Measurements from ENCODE around the gene CLEC4D. TPM values are rescaled to one million over a fixed set of nuclear protein-coding genes. Genes with fewer than 3 reads are reported as not detected.

CLEC4D gene
- total RNA-seq, 1 donor: not detected

DNA sequence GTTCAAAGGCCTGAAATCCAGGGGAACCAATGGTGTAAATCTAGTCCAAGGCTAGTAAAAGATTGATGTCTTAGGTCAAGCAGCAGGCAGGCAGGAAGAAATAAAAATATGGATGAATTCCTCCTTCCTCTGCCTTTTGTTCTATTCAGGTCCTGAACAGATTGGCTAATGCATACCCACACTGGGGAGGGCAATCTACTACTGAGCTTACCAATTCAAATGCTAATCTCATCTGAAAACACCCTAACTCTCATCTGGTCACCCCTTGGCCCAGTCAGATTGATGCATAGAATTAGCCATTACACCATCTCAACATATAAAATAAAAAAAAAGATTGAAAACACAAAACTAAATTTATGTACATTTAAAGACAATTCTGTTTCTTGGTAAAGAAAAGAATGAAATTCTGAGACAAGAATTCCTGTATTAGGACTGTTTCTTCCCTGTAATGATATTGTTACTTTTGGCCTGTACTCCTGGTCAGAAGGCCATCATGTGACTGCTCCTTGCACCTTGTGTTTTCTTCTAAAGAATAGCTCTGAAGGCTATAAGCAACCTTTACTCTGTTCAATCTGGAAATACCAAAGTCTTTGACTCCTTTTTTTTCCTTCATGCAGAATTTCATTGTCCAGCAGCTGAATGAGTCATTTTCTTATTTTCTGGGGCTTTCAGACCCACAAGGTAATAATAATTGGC, 37.6 kb upstream of the CLEC4D start:
- TF ChIP-seq, protein P1, sequence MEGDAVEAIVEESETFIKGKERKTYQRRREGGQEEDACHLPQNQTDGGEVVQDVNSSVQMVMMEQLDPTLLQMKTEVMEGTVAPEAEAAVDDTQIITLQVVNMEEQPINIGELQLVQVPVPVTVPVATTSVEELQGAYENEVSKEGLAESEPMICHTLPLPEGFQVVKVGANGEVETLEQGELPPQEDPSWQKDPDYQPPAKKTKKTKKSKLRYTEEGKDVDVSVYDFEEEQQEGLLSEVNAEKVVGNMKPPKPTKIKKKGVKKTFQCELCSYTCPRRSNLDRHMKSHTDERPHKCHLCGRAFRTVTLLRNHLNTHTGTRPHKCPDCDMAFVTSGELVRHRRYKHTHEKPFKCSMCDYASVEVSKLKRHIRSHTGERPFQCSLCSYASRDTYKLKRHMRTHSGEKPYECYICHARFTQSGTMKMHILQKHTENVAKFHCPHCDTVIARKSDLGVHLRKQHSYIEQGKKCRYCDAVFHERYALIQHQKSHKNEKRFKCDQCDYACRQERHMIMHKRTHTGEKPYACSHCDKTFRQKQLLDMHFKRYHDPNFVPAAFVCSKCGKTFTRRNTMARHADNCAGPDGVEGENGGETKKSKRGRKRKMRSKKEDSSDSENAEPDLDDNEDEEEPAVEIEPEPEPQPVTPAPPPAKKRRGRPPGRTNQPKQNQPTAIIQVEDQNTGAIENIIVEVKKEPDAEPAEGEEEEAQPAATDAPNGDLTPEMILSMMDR (IDR thresholded peaks at IDR 0.05; ENCODE audit: extremely low read depth, low read depth, low read length): no peak
- DNase-seq (ENCODE audit: insufficient read length, low spot score, missing footprints): no peak
- H3K27me3 ChIP-seq (ENCODE audit: insufficient read depth, low read length): no peaks in the 10 kb centered on the region

DNA sequence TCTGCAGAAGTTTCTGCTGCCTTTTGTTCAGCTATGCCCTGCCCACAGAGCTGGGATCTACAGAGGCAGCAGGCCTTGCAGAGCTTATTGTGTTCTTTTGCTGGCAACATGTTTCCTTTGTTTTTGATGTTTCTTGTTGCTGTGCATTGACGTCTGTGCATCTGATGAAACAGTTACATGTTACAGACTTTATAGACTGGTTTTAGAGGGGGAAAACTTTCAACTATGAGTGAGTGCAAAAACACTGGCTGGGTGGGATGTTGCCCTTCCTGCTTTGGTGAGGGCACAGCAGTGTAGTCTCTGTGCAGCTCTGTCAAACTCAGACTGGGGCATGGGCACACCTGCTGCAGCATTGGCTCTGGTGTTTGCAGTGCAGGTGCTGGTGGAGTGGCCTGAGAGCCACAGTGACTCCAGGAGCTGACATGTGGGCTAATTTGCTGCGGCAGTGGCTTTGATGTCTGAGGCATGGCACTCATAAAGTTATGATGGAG, 30.7 kb upstream of the CLEC4D start:
- no peaks in the 10 kb centered on the region for H3K36me3 ChIP-seq (ENCODE audit: insufficient read depth, low read length)
- no peaks in the 10 kb centered on the region for H3K9me3 ChIP-seq (ENCODE audit: low read depth, low read length)
- H3K79me2 ChIP-seq (ENCODE audit: insufficient read depth, low read length): no peaks in the 10 kb centered on the region
- TF ChIP-seq, protein P1 (IDR thresholded peaks at IDR 0.05; ENCODE audit: extremely low read depth, low read depth, low read length): no peak
- H3K4me3 ChIP-seq (ENCODE audit: insufficient read depth, low read length): no peak overlapping the region
- no peaks in the 10 kb centered on the region for H3K4me1 ChIP-seq (ENCODE audit: insufficient read depth, low read length)
- H3K27ac ChIP-seq (ENCODE audit: low read depth, low read length): no peak overlapping the region
- no peak overlapping the region for H2AFZ ChIP-seq (ENCODE audit: low read length)
- no peak overlapping the region for H3K4me2 ChIP-seq (ENCODE audit: insufficient read depth, low read length)
- DNase-seq (ENCODE audit: insufficient read length, low spot score, missing footprints): no peak
- H3K27me3 ChIP-seq (ENCODE audit: insufficient read depth, low read length): no peaks in the 10 kb centered on the region
- no peaks in the 10 kb centered on the region for H4K20me1 ChIP-seq (ENCODE audit: insufficient read depth, low read length)

More for the DNA sequence above, 37.6 kb upstream of the CLEC4D start:
- Histone ChIP-seq H3K4me1 (ENCODE audit: insufficient read depth, low read length) (no peaks in the 10 kb centered on the region), H3K4me3 (ENCODE audit: insufficient read depth, low read length) (no peak overlapping the region), H3K27ac (ENCODE audit: low read depth, low read length) (no peak overlapping the region), H3K79me2 (ENCODE audit: insufficient read depth, low read length) (no peaks in the 10 kb centered on the region), H2AFZ (ENCODE audit: low read length) (no peak overlapping the region), H3K36me3 (ENCODE audit: insufficient read depth, low read length) (no peaks in the 10 kb centered on the region), H3K4me2 (ENCODE audit: insufficient read depth, low read length) (no peak overlapping the region), H4K20me1 (ENCODE audit: insufficient read depth, low read length) (no peaks in the 10 kb centered on the region), H3K9me3 (ENCODE audit: low read depth, low read length) (no peaks in the 10 kb centered on the region)

DNA sequence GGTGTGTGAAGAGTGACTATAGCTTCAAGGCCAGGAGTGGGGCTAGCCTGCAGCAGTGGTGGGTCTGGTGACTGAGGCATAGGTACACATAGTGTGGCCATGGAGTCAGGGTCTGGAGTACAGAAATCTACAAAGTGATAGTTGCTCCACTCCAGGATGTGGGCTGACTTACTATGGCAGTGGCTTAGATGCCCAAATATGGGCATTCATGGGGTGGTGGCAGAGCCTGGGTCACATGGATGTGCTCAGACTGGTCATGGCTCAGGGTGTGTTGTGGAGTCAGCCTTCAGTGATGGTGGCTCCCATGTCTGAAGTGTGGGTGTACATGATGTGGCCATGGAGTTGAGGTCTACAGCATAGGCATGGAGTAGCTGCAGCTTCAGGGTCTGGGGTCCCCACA, 30.2 kb upstream of the CLEC4D start:
- Histone ChIP-seq H3K27ac (ENCODE audit: low read depth, low read length) (no peak overlapping the region), H3K36me3 (ENCODE audit: insufficient read depth, low read length) (no peaks in the 10 kb centered on the region), H3K79me2 (ENCODE audit: insufficient read depth, low read length) (no peaks in the 10 kb centered on the region), H3K27me3 (ENCODE audit: insufficient read depth, low read length) (no peaks in the 10 kb centered on the region), H3K4me1 (ENCODE audit: insufficient read depth, low read length) (no peaks in the 10 kb centered on the region), H3K9me3 (ENCODE audit: low read depth, low read length) (no peaks in the 10 kb centered on the region), H4K20me1 (ENCODE audit: insufficient read depth, low read length) (no peaks in the 10 kb centered on the region), H3K4me2 (ENCODE audit: insufficient read depth, low read length) (no peak overlapping the region), H2AFZ (ENCODE audit: low read length) (no peak overlapping the region), H3K4me3 (ENCODE audit: insufficient read depth, low read length) (no peak overlapping the region)
- no peak for DNase-seq (ENCODE audit: insufficient read length, low spot score, missing footprints)
- TF ChIP-seq, protein P1 (IDR thresholded peaks at IDR 0.05; ENCODE audit: extremely low read depth, low read depth, low read length): no peak

DNA sequence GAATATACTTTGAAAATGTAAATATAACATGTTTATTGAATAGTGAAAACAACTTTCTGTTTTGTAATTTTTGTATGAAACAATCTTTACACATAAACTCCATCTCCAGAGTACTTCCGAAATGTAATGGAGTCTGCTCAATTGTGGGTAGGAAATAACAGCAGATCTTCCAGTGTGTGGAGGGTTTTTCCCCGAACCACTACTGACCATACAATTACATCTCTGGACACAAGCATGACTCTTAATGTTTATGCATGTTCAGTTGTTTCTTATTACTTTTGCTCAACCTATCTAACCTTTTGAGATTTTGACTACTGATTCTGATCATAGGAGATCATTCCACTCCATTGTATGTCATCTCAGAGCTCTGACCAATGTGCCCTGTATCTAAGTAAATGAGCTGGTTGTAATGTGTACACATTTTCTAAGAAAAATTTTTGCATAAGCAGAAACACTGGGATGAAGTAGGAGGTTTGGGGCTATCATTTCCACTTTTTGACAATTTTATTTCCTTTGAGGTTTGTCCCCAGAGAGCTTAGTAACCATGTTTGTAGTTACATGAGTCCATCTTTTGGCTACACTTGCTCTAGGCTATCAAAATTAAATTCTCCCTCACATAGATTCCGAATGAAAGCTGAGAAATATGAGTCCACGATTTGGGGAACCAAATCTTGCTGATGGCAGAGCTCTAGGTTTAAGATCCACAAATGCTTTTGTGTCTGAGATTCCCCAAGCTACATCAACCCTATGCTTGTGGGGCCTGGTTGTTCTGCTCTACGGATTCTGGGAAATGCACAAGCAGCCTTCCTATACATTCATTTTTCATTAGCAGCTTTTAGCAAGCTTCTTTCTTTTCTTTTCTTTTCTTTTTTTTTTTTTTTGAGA, 21.4 kb upstream of the CLEC4D start:
- H3K36me3 ChIP-seq (ENCODE audit: insufficient read depth, low read length): no peaks in the 10 kb centered on the region
- H4K20me1 ChIP-seq (ENCODE audit: insufficient read depth, low read length): no peaks in the 10 kb centered on the region
- no peak overlapping the region for H3K4me2 ChIP-seq (ENCODE audit: insufficient read depth, low read length)
- H3K4me1 ChIP-seq (ENCODE audit: insufficient read depth, low read length): no peaks in the 10 kb centered on the region
- no peaks in the 10 kb centered on the region for H3K9me3 ChIP-seq (ENCODE audit: low read depth, low read length)
- H2AFZ ChIP-seq (ENCODE audit: low read length): no peak overlapping the region
- H3K27ac ChIP-seq (ENCODE audit: low read depth, low read length): no peak overlapping the region
- DNase-seq (ENCODE audit: insufficient read length, low spot score, missing footprints): no peak
- no peaks in the 10 kb centered on the region for H3K27me3 ChIP-seq (ENCODE audit: insufficient read depth, low read length)
- H3K79me2 ChIP-seq (ENCODE audit: insufficient read depth, low read length): no peaks in the 10 kb centered on the region
- TF ChIP-seq, protein P1 (IDR thresholded peaks at IDR 0.05; ENCODE audit: extremely low read depth, low read depth, low read length): no peak
- no peak overlapping the region for H3K4me3 ChIP-seq (ENCODE audit: insufficient read depth, low read length)
